Activated CD8-positive, alpha-beta T cell treated with anti-CD3 and anti-CD28 coated beads for 36 hours (primary cell): ENCODE measurements around the gene ST8SIA6. TPM values are rescaled to one million over a fixed set of nuclear protein-coding genes. Genes with fewer than 3 reads are reported as not detected.

Experiments
- ATAC-seq: fragments of 200-7000 bp; cut with Tn5 transposase; one replicate; pipeline ENCODE4 v1.10.0; 2021; ENCODE audit warnings: mild to moderate bottlenecking, moderate library complexity
- CTCF ChIA-PET: fragments of 350-600 bp; sonication (Branson Sonifier 250); formaldehyde crosslinking; loops from one replicate; lab custom pipeline; 2021; ENCODE audit warnings: antibody characterized with exemption; lab: Charles Lee
- POLR2A ChIA-PET: fragments of 350-600 bp; sonication (Branson Sonifier 250); formaldehyde crosslinking; loops from one replicate; lab custom pipeline; 2021; ENCODE audit warnings: antibody characterized with exemption; lab: Charles Lee
- DNase-seq: peaks from one replicate; pipeline ENCODE4 v3.0.0-alpha.2; 2020
- H3K27ac Mint-ChIP-seq: one replicate; pipeline ENCODE4 v1.8.0; 2021; ENCODE audit warnings: mild to moderate bottlenecking, mixed read lengths
- H3K27me3 Mint-ChIP-seq: one replicate; pipeline ENCODE4 v1.8.0; 2021; ENCODE audit warnings: mixed read lengths
- H3K36me3 Mint-ChIP-seq: one replicate; pipeline ENCODE4 v1.8.0; 2021; ENCODE audit warnings: low read depth, mixed read lengths
- H3K4me1 Mint-ChIP-seq: one replicate; pipeline ENCODE4 v1.8.0; 2021; ENCODE audit warnings: low read depth, mixed read lengths
- H3K4me3 Mint-ChIP-seq: one replicate; pipeline ENCODE4 v1.8.0; 2021; ENCODE audit warnings: mild to moderate bottlenecking, moderate library complexity, mixed read lengths
- H3K9me3 Mint-ChIP-seq: one replicate; pipeline ENCODE4 v1.8.0; 2021; ENCODE audit warnings: mixed read lengths
- CTCF ChIP-seq: fragments of 200-600 bp; IDR thresholded peaks from one replicate; pipeline ENCODE4 v1.8.0; 2022; ENCODE audit warnings: antibody characterized with exemption, mild to moderate bottlenecking
- intact Hi-C: fragments of 100-400 bp; cut with micrococcal nuclease; formaldehyde crosslinking; loops from one replicate; pipeline ENCODE4 v1.10.0; 2022
- total RNA-seq, 2 experiments: library from RNA; stranded (reverse); gene quantifications; one replicate each; pipeline ENCODE4 v1.2.3, GENCODE V29; 2021

Gene ST8SIA6
- total RNA-seq, 2 experiments from 2014 or later, result not detected

GRCh38 chr10:17425584-17426262, 28.7 kb downstream of the ST8SIA6 start:
- ATAC-seq, result peak; percentile 34

DNA sequence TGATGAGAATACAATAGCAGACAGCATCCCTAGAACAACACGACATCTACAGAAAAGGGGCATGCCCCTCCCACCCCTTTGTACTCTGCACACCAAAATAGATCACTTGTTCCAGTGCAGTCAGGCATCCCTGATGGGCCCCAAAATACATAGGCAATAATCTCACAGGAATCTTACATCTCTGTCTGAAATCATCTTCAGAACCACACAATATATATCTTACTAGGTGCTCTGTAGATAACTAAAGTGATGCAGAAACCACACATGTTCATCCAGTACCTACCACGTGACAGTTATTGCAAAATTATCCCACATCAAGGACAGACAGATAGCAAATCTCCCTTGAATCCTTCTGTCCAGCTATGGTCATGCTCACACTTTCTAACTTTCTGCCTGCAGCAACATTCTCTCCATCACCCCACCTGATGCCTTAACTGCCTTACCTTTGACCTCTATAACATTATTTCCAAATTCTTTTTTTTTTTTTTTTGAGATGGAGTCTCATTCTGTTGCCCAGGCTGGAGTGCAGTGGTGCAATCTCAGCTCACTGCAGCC, 30.7 kb downstream of the ST8SIA6 start:
- Mint-ChIP-seq H3K9me3 (no peaks in the 10 kb centered on the region), H3K27me3 (no peaks in the 10 kb centered on the region), H3K4me1 (peaks cover 49% of the 10 kb centered on the region), H3K27ac (no peak overlapping the region), H3K4me3 (no peak overlapping the region), H3K36me3 (no peaks in the 10 kb centered on the region)
- no peak for TF ChIP-seq CTCF
- DNase-seq (no peak), ATAC-seq (peak; percentile 29)
- intact Hi-C loops, result loop anchor here (10.0 kb wide), 1 partner anchor 589 kb away; no protein-coding TSS in a partner anchor
- ChIA-PET POLR2A (no interaction called here), CTCF (no interaction called here)

More at GRCh38 chr10:17425584-17426262, 28.7 kb downstream of the ST8SIA6 start:
- no peak for TF ChIP-seq CTCF
- Mint-ChIP-seq H3K4me3 (no peak overlapping the region), H3K36me3 (no peaks in the 10 kb centered on the region), H3K27ac (no peak overlapping the region), H3K4me1 (peaks cover 68% of the 10 kb centered on the region), H3K9me3 (no peaks in the 10 kb centered on the region), H3K27me3 (no peaks in the 10 kb centered on the region)
- ChIA-PET POLR2A (no interaction called here), CTCF (interaction anchor here (1.0 to 4.7 kb wide), 2 partner anchors 16 to 598 kb away, joined by 3 to 34 read pairs; no protein-coding TSS in a partner anchor)
- DNase-seq, result peak; percentile 46
- intact Hi-C loops, result loop anchor here (10.0 kb wide), 1 partner anchor 591 kb away; no protein-coding TSS in a partner anchor

DNA sequence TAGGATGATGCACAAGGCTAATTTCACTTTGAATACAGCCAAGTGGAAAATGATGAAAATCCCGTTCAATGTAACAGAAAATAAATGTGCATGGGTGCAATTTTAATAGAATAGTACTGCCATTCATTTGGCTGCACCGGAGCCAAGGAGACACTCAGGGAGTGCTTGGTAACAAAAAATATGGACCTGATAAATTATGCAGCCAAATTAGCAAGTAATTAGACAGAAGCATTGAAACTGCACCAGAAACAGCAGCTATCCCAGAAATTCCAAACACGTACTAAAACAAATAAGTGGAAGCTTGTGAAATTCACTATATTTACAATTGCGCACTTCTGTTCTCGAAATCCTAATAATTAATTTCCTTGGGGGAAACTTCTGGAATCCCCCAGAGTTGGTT, 31.5 kb downstream of the ST8SIA6 start:
- Mint-ChIP-seq H3K4me3 (no peak overlapping the region), H3K4me1 (peaks cover 41% of the 10 kb centered on the region), H3K9me3 (no peaks in the 10 kb centered on the region), H3K27me3 (no peaks in the 10 kb centered on the region), H3K27ac (no peak overlapping the region), H3K36me3 (no peaks in the 10 kb centered on the region)
- POLR2A ChIA-PET, result no interaction called here
- TF ChIP-seq CTCF, result no peak
- DNase-seq (no peak), ATAC-seq (no peak)
- intact Hi-C loops, result loop anchor here (10.0 kb wide), 1 partner anchor 588 kb away; no protein-coding TSS in a partner anchor
- CTCF ChIA-PET, result no interaction called here

DNA sequence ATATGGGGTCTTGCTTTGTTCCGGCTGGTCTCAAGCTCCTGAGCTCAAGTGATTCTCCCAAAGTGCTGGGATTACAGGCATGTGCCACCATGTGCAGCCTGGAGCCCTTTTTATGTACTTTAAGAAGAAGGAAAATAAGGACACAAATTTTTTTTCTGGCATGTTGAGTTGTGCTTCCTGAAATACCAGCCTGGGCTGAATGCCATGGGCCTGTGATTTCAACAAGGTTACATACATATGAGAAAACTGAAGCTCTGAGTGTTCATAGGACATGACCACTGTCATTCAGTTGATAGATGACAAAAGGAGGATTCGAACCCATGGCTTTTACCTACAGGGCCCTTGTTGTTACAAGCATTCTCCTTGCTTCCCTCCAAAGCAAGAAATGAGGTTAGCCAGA, 36.1 kb downstream of the ST8SIA6 start:
- ChIA-PET CTCF (interaction anchor here (0.7 to 1.2 kb wide), 2 partner anchors 8 to 9 kb away, joined by 3 to 4 read pairs; no protein-coding TSS in a partner anchor), POLR2A (no interaction called here)
- Mint-ChIP-seq H3K27me3 (no peaks in the 10 kb centered on the region), H3K9me3 (no peaks in the 10 kb centered on the region), H3K27ac (no peak overlapping the region), H3K4me1 (peaks cover 1% of the 10 kb centered on the region), H3K36me3 (no peaks in the 10 kb centered on the region), H3K4me3 (no peak overlapping the region)
- TF ChIP-seq CTCF, result no peak
- ATAC-seq (no peak), DNase-seq (no peak)
- intact Hi-C loops, result no loop called here
